Ectodermal cell (in vitro differentiated cells): ENCODE results near the gene DLX3.

Experiments
- H3K27ac ChIP-seq: 2 replicates; pipeline ENCODE4 v1.7.0; 2013; ENCODE audit warnings: mild to moderate bottlenecking, low read depth, low read length; ENCODE audit not compliant: insufficient read depth, poor library complexity, severe bottlenecking
- H3K27me3 ChIP-seq: 2 replicates; pipeline ENCODE4 v1.7.0; 2013; ENCODE audit warnings: mild to moderate bottlenecking, low read length; ENCODE audit not compliant: insufficient read depth, control insufficient read depth, poor library complexity, severe bottlenecking
- H3K36me3 ChIP-seq: one replicate; pipeline ENCODE4 v1.7.0; 2013; ENCODE audit warnings: low read length; ENCODE audit not compliant: control insufficient read depth, insufficient read depth
- H3K4me1 ChIP-seq: one replicate; pipeline ENCODE4 v1.7.0; 2013; ENCODE audit warnings: low read length; ENCODE audit not compliant: control insufficient read depth, insufficient read depth
- H3K4me3 ChIP-seq: 2 replicates; pipeline ENCODE4 v1.7.0; 2013; ENCODE audit warnings: low read depth, low read length, control low read depth; ENCODE audit not compliant: insufficient read depth
- H3K9me3 ChIP-seq: 2 replicates; pipeline ENCODE4 v1.7.0; 2013; ENCODE audit warnings: mild to moderate bottlenecking, low read length, moderate library complexity; ENCODE audit not compliant: control insufficient read depth
- WGBS, 2 experiments: methylation state at CpG; one replicate each; pipeline ENCODE4 v1.1.7; 2013; ENCODE audit warnings: missing lambda C conversion rate in 2 of 2; 5-methylcytosine and 5-hydroxymethylcytosine counted together

Gene DLX3

GRCh38 chr17:50003911-50004310, 8.9 kb upstream of the DLX3 start:
- no peaks in the 10 kb centered on the region for H3K4me1 ChIP-seq
- peaks cover 27% of the 10 kb centered on the region for H3K27me3 ChIP-seq
- no peaks in the 10 kb centered on the region for H3K36me3 ChIP-seq
- no peak overlapping the region for H3K4me3 ChIP-seq
- H3K27ac ChIP-seq: no peak overlapping the region
- 91 to 95% methylated on average over 2 to 4 of the region's 4 CpGs for WGBS, 2 experiments
- H3K9me3 ChIP-seq: no peaks in the 10 kb centered on the region

DNA sequence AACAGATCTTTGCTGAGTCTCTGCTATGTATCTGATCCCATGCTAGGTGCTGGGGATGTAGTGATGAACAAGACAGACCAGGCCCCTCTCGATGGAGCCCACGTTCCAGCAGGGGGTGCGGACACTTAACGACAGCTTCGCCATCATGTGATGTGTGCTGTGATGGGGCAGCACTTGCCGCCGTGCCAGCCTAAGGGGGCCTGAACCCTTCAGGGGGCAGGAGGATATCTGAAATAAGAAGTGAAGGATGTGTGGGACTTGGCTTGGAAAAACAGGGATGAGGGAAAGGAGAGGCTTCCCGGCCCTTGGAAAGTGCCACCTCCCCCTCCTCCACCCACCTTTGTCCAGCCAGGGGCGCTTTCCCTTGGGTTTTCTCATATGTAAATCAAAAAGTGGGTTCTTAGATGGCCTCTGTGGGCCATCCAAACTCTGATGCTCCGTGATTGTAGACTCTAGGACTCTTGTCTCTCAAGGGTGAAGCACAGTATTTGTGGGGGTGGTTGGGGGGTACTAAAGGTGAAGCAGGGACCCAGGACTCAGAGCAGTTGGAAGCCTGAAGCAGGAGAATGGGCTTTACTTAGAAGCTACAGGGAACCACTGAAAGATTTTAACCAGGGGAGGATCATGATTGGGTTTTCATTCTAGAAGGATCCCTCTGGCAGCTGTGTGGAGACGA, 4.0 kb upstream of the DLX3 start:
- no peak overlapping the region for H3K4me3 ChIP-seq
- no peak overlapping the region for H3K27ac ChIP-seq
- peaks cover 68% of the 10 kb centered on the region for H3K27me3 ChIP-seq
- H3K36me3 ChIP-seq: no peaks in the 10 kb centered on the region
- 72 to 76% methylated on average over 11 of the region's 11 CpGs for WGBS, 2 experiments
- no peaks in the 10 kb centered on the region for H3K9me3 ChIP-seq
- peaks cover 15% of the 10 kb centered on the region for H3K4me1 ChIP-seq

- no peak overlapping the region for H3K27ac ChIP-seq
- 60 to 61% methylated on average over 20 of the region's 20 CpGs for WGBS, 2 experiments
- H3K4me1 ChIP-seq: peaks cover 17% of the 10 kb centered on the region
- no peaks in the 10 kb centered on the region for H3K36me3 ChIP-seq
- H3K9me3 ChIP-seq: no peaks in the 10 kb centered on the region
- peaks cover 77% of the 10 kb centered on the region for H3K27me3 ChIP-seq
- H3K4me3 ChIP-seq: no peak overlapping the region
Measured at GRCh38 chr17:49997773-49998703, 3.0 kb upstream of the DLX3 start.

DNA sequence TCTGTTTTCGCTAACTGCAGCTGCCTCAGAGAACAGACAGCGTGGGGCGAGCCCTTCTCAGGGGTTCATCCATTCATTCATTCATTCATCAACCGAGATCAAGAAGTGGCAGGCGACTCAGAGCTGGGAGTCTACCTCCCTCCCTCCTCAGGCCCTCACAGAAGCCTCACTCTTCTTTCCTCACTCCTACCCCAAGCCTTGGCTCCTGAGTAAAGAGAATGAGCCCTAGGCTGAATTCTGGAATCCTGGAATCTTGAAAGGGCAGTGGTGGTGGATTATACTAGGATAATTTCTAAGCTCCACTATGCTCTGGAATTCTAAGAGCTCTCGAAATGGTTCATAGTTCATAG, 2.3 kb upstream of the DLX3 start:
- H3K36me3 ChIP-seq: no peaks in the 10 kb centered on the region
- WGBS, 2 experiments: 47 to 48% methylated on average over 6 of the region's 6 CpGs
- peaks cover 80% of the 10 kb centered on the region for H3K27me3 ChIP-seq
- no peak overlapping the region for H3K27ac ChIP-seq
- H3K9me3 ChIP-seq: no peaks in the 10 kb centered on the region
- H3K4me3 ChIP-seq: no peak overlapping the region
- H3K4me1 ChIP-seq: peaks cover 17% of the 10 kb centered on the region

DNA sequence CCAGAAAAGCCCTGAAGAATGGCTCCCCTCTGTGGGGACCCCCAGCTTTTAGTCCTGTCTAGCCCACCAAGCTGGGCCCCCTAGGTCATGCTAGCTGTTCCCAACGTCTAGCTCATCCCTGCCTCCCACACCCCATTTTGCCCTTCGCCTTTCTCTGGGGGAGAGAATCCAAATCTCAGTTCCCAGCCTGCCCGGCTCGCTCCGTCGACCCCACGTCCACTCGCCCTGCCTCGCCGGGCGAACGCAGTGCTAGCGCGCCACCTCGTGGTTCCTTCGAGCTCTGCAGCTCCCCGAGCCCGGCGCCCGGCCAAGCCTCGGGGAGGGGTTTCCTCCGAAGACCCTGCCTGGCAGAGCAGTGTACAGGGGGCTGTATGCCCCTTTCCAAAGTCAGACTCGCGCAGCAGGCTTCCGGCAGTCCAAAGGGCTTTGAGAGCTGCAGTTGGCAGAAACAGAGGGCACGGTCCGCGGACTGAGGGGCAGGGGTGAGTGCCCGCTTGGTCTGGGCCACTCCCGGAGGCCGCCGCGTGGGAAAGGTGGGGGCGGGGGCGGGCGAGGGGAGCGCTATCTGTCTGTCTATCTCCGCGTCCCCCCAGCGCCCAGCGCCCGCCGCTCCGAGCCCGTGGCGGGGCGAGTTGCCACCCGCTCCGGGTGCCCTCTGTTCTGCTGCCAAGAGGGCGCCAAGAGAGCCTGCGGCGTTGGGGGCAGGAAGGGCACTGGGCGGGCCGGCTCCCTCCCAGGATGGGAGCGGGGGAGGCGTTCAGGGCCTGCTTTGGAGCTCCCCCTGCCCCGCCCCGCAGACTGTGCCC, 1.7 kb upstream of the DLX3 start:
- peak overlapping the region; percentile 13 for H3K4me3 ChIP-seq
- H3K36me3 ChIP-seq: no peaks in the 10 kb centered on the region
- peaks cover 81% of the 10 kb centered on the region for H3K27me3 ChIP-seq
- WGBS, 2 experiments: 5% methylated on average over 58 of the region's 58 CpGs
- H3K9me3 ChIP-seq: no peaks in the 10 kb centered on the region
- H3K27ac ChIP-seq: no peak overlapping the region
- H3K4me1 ChIP-seq: peaks cover 17% of the 10 kb centered on the region

DNA sequence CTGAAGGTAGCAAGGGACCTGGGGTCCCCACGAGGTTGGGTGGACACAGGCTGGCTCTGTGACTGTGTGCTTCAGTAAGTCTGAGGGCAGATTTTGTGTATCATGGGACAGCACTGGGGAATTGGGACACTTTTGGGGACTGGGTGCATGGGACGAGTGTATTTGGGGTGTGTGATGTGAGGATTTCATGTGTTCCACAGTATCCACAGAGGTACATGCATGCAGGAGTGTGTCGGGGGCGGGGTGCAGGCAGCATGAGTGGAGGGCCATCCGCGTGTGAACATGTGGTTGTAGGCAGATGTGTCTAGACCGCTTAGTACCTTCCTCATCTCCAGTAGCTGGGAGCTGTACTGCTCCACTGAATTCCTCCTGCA, 1.1 kb upstream of the DLX3 start:
- Histone ChIP-seq H3K9me3 (no peaks in the 10 kb centered on the region), H3K27ac (no peak overlapping the region), H3K4me3 (no peak overlapping the region), H3K4me1 (peaks cover 17% of the 10 kb centered on the region), H3K36me3 (no peaks in the 10 kb centered on the region), H3K27me3 (peaks cover 81% of the 10 kb centered on the region)
- 50% methylated on average over 7 of the region's 7 CpGs for WGBS, 2 experiments

DNA sequence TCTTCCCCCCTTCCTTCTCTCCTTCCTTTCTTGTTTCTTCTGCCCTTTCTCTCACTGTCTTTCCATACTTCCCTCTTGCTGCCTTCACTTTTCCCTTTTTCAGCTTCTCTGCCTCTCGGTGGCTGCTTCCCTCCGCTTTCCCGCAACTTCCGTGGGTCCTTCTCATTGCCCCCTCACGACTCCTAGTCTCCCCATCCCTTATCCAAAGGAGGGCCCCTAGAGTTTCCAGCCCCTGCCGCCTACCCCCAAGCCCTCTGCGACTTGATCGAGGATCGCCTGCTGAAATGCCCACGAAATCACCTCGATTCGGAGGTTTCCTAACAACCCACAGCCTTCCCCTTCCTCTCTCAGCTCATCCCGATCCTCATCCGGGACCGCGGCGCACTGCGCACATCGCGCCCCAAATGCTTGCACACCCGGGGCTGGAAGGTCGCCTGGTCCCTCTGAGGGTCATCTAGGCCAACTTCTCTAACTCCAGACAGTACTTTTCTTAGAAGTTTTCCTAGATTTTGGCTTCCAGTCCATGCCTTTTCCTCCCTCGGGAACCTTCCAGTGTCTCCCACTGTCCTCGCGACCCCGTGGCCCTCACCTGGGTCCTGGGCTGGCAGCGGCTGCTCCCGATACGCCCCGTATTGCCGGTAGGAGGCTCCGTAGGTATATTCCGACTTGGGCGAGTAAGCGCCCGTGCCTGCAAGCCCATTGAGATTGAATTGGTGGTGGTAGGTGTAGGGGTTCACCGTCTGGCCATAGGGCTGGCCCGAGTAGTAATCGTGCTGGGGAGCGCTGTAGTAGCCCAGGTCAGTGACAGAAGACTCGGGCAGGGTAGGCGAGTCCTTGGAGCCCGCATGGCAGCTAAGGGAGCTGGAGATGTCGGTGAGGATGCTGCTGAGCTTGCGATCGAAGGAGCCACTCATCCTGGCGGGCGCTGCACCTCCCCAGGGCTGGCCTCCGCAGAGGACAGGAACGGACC, 654 bp downstream of the DLX3 start:
- Histone ChIP-seq H3K27me3 (peaks cover 88% of the 10 kb centered on the region), H3K27ac (no peak overlapping the region), H3K36me3 (no peaks in the 10 kb centered on the region), H3K4me3 (peak overlapping the region; percentile 31), H3K9me3 (no peaks in the 10 kb centered on the region), H3K4me1 (peaks cover 22% of the 10 kb centered on the region)
- WGBS, 2 experiments: 5 to 6% methylated on average over 50 of the region's 50 CpGs

- 0 to 1% methylated on average over 77 of the region's 77 CpGs for WGBS, 2 experiments
- Histone ChIP-seq H3K9me3 (no peaks in the 10 kb centered on the region), H3K4me3 (peak overlapping the region; percentile 31), H3K27ac (no peak overlapping the region), H3K4me1 (peaks cover 26% of the 10 kb centered on the region), H3K27me3 (peaks cover 88% of the 10 kb centered on the region), H3K36me3 (no peaks in the 10 kb centered on the region)
Measured at GRCh38 chr17:49993423-49994060, 1.5 kb downstream of the DLX3 start.

- H3K36me3 ChIP-seq: no peaks in the 10 kb centered on the region
- peaks cover 29% of the 10 kb centered on the region for H3K4me1 ChIP-seq
- H3K27me3 ChIP-seq: peaks cover 90% of the 10 kb centered on the region
- H3K27ac ChIP-seq: no peak overlapping the region
- 15 to 16% methylated on average over 23 of the region's 23 CpGs for WGBS, 2 experiments
- H3K4me3 ChIP-seq: peak overlapping the region; percentile 31
- no peaks in the 10 kb centered on the region for H3K9me3 ChIP-seq
Measured at GRCh38 chr17:49992933-49993422, 2.0 kb downstream of the DLX3 start.
